SIG-M5 treated with dmso at 0.1 percent for 504 hours (cell line): ENCODE measurements around the gene MYF5.
A peak's percentile ranks its signal among the peaks of the same experiment; 100 is the strongest.

Experiments
- DNase-seq: peaks from one replicate; lab custom pipeline; 2025; ENCODE audit not compliant: unreplicated experiment; lab: John Stamatoyannopoulos, UW

Gene MYF5

DNA sequence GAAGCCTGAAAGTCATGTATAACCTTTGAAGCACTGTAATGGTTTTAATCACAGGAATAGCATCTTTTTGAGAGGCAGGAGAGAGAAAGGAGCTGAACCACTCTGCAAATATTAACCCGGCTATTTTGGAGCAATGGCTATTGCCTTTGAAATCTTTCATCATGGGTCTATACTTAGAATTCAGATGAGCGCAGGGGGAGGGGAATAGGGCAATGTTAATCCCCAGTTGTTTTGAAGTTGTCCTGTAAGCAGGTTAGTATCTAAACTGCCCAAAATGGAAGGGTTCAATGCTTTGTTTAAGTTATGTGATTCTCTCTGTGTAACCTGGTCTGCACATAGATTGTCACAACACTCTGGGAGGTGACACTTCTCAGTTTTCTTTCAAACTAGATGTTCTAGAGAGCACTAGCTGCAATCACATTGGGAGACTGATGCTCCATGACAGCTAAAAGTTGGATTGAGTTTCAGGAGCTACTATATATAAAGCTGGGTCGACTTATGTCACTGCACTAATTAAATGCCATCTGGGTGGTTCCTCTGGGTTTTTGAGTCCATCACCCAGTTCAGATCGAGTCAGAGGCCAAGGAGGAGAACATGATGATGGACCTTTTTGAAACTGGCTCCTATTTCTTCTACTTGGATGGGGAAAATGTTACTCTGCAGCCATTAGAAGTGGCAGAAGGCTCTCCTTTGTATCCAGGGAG, 9.4 kb upstream of the MYF5 start, which contains the start of gene MYF6:
TSS of gene MYF6 (plus strand) at position 509 of the 704 bp plus-strand sequence. CDS start at position 595, 86 bp downstream.
- DNase-seq, result no peak

DNA sequence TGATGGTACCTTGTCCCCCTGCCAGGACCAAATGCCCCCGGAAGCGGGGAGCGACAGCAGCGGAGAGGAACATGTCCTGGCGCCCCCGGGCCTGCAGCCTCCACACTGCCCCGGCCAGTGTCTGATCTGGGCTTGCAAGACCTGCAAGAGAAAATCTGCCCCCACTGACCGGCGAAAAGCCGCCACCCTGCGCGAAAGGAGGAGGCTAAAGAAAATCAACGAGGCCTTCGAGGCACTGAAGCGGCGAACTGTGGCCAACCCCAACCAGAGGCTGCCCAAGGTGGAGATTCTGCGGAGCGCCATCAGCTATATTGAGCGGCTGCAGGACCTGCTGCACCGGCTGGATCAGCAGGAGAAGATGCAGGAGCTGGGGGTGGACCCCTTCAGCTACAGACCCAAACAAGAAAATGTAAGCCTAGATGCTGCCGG, 8.9 kb upstream of the MYF5 start:
- DNase-seq, result no peak

DNA sequence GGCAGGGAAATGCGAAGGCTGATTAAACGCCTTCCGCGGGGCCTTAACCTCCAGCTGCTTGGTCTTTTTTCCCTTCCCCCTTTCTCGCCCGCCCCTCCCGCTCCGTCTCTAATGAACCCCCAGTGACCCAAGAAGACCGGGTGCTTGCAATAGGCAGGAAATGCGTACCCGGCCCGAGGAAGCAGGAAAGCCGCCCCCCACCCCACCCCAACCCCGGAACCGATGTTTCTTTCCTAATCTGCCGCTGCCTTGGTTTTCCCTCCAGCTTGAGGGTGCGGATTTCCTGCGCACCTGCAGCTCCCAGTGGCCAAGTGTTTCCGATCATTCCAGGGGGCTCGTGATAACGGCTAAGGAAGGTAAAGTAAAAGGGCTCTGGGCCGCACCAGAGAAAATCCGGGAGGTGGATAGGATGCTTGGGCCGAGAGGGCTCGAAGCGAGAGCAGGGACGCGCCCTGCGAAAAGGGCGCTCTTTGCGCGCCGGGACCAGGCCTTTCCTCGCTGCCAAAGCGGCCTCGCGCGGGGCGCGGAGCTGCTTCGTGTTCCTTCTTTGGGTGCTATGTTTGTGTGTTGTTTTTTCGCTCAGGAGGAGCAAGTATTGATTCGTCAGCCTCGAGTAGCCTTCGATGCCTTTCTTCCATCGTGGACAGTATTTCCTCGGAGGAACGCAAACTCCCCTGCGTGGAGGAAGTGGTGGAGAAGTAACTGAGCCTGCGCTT, 8.3 kb upstream of the MYF5 start:
- no peak for DNase-seq

DNA sequence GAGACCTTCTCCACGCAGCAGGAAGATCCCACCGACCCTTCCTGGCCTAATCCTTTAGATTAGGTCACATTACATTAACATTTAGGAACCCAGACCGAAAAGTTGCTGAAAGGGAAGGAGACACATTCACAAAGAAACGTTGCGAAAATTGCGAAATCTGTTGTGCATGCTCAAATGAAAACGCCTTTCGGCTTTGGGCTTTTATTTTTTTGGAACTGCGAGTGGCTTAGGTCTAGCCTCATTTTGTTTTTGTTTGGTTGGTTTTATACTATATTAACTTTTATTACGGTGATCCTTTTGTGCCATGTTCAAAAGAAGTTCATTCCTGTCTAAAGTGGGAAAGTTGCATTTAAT, 7.8 kb upstream of the MYF5 start:
- DNase-seq, result no peak

GRCh38 chr12:80709811-80710726, 6.6 kb upstream of the MYF5 start:
- DNase-seq, result no peak

- DNase-seq, result no peak
Observed at GRCh38 chr12:80710727-80711449, 5.8 kb upstream of the MYF5 start.

DNA sequence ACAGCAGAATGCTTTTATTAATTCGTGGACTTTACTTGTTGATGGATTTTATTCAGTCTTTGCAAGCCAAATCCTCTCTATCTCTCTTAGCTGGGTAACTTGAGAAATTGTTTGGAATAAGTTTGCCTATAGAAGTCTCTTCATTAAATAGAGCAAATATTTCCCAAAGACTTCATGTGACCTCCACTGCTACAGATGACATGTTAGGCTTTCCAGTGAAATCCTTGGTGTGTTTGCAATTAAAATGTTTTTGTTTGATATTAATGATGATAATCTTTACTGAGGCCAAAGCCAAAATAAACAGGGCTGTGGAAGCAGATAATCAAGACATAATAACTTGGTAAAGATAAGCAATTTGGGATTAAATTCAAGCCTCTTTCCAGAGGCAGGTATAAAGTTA, 4.8 kb upstream of the MYF5 start:
- no peak for DNase-seq

- DNase-seq, result no peak
Observed at GRCh38 chr12:80712866-80713265, 3.8 kb upstream of the MYF5 start.

DNA sequence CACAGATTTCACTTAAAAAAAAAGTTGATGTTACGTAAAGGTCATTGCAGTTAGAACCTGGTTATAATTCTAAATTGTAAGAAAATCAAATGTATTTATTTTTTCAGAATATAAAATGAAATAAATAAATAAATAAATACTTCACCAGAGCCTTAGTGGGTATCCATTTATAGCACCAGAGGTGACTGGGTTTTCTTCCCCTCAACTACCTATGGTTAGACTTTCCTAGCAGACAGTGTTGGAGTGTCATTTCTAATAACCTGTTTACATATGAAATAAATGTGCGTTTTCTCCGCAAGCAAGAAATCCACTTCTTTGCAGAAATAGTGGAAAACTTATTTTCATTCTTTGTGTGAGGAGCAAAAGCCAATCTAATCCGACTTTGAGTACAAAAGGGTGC, 3.3 kb upstream of the MYF5 start:
- no peak for DNase-seq

GRCh38 chr12:80714055-80714454, 2.7 kb upstream of the MYF5 start:
- no peak for DNase-seq

- no peak for DNase-seq
Observed at GRCh38 chr12:80714846-80715245, 1.9 kb upstream of the MYF5 start.

- DNase-seq, result no peak
Observed at GRCh38 chr12:80715713-80716249, 931 bp upstream of the MYF5 start.

DNA sequence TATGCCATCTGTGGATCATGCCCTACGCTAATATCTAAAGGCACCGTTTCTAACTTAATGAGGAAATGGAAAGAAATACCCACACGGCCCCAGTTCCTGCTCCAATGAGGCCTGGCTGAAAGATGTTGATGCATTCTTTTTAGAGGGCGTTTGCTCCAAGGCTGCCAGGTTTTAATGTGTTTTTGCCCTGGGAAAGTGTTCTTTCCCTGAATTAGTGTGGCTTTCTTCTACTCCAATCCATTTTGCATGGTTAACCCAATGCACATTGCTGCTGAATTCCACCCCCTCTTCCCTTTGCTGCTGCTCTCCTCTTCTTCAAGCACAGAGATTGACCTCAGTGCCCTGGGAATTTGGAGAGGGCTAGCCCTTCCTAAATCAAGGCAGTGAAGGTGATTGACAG, 1.1 kb downstream of the MYF5 start:
- DNase-seq, result no peak

DNA sequence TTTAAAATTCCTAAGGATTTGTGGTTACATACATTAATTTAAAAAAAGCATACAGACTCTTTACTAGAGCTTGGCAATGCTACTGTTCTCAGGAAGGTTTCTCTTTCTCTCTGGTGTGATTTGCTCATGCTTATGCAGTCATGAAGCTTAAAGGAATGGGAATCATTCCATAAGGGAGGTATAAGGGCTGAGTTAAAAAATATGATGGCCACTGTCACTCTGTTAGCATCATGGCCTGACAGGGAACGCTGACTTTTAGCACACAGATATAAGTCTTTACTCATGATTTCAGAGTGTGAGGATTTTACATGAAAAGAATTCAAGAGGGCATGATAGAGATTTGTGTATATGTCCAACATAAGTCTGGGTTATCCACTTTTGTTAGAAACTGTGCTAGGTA, 3.8 kb downstream of the MYF5 start:
- no peak for DNase-seq

GRCh38 chr12:80721326-80721725, 4.6 kb downstream of the MYF5 start:
- peak; percentile 2 for DNase-seq

- no peak for DNase-seq
Observed at GRCh38 chr12:80745851-80746505, 29.3 kb downstream of the MYF5 start.

DNA sequence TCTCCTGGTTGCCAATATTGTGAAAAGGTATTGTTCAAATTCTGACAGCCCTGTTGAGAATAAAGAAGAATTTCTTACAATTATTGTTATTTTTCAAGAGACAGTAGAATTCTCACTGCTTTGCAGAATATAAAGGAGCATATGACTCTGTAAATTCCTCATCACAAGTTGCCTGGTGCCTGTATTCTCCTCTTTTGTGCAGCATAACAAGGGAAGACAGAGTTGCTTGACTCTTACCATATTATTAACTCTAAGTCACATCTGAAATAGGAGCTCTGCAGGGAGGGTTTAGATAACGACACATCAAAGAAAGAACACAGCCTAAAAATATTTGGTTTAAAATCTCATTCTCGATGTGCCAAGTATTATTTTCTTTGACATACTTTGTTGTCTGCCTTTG, 31.1 kb downstream of the MYF5 start:
- no peak for DNase-seq

- no peak for DNase-seq
Observed at GRCh38 chr12:80749456-80749855, 32.7 kb downstream of the MYF5 start.

DNA sequence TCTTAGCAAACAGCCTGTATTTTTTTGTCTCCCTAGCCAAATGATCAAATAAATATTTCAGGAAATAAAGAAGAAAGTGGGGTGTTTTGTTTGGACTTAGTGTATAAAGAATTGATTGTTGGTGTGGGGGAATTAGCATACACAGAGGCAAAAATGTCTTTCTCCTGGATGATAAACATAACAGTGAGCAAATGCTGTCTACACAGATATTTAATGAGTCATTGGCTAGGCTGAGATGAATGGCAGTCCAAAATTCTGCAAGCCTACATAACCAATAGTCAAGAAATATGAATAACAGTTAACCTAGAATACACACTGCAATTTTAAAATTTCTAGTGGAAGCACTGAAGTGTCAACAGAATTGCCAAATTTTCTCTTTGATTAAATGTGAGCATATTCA, 35.8 kb downstream of the MYF5 start:
- DNase-seq, result no peak

GRCh38 chr12:80754274-80754673, 37.6 kb downstream of the MYF5 start:
- no peak for DNase-seq
